Hematopoietic multipotent progenitor cell treated with erythropoietin and hydrocortisone succinate and interleukin-3 and kit ligand, for 4 days (in vitro differentiated cells): ENCODE measurements around the gene MOB3A.
"Not testable (repeated sequence)": the region's sequence is repeated elsewhere in the genome, so short reads cannot be mapped to it uniquely, and the experiment has no call there.

Experiments used
- DNase-seq: peaks from one replicate; pipeline ENCODE4 v3.0.0-alpha.2; 2015

Gene MOB3A

DNA sequence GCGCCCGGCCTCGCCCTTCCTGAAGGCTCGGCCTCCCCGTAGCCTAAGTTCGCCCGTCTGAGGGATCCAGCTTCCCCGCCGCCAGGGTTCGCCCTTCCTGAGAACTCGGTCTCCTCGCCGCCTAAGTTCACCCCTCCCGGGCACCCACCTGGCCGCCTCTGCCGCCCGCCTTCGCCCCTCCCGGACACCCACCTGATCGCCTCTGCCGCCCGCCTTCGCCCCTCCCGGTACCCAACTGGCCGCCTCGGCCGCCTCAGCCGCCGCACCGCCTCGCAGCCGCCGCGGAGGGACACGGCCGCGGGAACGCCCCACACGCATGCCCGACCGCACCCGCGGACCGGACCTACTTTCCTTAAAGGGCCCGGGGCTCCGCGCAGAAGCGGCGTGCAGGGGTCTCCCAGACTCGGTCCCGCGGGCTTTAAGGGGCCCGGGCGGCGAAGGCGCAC, at the start of gene MOB3A:
Gene MOB3A, minus strand, starts transcription at position 293 of the 446 bp plus-strand sequence. CDS start 17,766 bp downstream, outside the sequence.
- DNase-seq = peak; percentile 96

DNA sequence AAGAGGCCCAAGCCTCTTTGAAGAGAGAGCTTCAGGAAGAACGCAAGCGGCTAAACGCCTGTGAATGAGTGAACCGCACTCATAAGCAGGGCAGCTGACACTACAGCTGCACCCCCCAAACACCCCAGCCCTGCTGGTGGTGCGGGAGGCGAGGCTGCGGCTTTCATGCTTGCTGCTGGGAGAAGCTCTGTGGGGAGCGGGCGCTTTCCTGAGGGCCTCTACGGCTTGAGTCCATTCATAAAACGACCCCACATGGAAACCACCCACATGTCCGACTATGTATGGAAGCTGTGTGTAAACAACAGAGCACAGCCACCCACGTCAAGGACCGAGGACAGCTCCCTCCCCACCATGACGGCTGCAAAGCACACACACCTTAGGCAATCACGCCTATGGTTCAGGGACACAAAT, 49.7 kb upstream of the MOB3A start:
- DNase-seq = no peak

DNA sequence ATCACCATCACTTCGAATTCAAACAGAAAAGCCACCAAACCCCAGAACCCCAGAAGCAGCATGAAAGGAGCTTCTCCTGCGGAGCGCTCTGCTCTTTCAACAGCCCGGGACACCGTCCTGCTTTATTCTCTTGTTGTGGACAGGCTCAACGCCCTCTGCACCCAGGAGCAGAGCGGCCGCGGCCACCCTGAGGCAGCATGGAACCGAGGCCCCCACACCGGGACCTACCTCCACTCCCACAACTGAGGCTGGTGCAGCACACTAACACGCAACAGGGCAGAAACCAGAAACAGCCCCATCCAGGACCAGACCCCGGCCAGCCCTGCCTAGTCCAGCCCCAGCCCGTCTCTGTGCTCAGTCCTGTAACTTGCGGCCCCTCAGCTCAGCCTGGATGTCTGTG, 48.1 kb upstream of the MOB3A start:
- DNase-seq = no peak

DNA sequence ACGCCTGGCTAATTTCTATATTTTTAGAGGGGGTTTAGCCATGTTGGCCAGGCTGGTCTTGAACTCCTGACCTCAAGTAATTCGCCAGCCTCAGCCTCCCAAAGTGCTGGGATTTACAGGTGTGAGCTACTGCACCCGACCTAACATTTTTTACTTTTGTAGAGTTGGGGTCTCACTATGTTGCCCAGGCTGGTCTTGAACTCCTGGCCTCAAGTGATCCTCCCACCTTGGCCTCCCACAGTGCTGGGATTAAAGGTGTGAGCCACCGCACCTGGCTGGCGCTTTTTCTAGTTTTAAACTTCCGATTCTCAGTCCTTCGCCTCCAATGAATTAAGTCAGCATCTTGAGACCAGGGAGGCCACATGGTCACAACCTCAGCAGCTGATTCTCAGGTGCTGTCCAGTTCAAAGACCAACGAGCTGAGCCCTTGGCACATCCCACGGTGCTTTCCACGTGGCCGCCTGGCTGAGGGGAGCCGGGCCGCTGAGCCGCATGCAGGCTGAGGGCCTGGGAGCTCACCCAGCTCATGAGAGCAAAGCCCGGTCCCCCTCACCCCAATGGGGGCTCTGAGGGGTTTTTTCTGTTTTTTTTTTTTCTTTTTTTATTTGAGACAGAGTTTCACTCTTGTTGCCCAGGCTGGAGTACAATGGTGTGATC, 46.2 kb upstream of the MOB3A start:
- DNase-seq = no peak

DNA sequence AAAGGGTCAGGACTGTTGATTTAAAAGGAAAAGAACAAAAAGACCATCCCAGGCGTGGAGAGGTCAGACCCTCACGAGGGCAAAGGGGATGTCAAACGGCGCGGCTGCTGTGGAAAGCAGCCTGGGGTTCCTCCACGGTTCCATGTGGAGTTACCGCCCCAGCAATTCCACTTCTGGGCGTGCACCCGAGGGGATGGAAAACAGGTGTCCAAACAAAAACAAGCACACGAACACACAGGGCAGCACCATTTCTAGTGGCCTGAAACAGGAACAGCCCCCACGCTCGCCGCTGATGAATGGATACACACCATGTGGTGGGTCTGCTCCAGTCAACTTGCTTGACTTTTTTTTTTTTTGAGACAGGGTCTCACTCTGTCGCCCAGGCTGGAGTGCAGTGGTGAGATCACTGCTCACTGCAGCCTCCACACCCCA, 44.0 kb upstream of the MOB3A start:
- DNase-seq = no peak

DNA sequence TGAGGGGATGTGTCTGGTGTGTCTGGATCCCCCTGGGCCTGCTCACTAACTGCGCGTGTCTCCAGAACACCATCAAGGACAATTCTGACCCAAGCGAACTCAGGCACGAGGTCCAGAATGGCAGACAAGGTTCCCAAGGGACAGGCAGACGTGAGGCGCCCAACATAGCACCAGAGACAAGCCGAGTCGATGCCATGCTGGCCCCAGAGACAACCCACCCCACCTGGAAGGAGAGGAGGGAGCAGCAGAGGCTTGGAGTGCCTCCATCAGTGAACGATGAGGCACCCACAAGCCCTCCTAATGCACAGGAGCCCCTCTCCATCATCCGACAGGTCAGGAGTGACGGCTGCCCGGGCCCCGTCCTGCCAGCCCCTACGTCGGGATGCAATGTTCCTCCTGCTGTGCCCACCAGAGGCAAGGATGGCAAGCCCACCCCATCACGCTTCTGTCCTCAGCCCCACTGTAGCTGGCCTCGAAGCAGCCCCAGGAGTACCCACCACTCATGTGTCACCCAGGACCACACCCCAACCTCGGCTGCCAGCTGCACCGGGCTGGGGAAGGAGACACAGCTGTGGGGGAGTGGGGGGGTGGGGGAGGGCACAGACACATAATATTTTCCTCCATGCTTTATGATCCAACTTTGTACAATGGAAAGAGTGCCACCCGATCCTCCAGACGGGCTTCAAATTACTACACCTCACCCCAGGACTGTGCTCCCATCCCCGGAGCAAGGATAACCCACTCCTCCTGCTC, 43.4 kb upstream of the MOB3A start:
- no peak for DNase-seq

DNA sequence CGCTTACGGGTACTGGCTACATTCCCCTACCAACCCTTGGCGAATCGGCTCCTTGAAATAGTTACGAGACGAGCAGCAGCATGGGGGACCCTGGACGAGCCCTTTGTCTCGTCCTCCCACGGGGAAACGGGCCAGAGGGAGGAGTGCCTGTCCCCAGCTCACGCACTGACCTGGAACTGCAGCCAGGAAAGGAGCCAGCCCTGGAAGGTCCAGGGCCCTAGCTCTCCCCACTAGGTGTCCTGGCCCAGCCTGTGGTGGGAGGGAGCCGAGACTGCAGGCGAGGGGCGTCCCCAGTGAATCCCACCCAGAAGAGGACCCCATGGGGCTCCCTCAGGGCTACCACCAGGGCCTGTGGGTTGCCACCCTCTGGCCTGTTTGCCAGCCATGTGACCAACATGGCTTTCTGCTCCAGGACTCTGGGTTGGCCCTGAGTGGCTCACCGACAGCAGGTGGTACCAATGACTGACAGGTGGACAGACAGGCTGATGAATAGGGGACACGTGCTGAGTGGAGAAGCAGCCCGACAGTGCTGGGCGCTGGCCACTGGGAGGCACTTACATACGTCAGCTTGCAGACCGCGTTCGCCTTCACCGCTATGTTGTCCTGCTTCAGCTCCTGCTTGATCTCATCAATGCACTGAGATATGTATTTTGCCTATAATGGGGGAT, 42.1 kb upstream of the MOB3A start:
- no peak for DNase-seq

DNA sequence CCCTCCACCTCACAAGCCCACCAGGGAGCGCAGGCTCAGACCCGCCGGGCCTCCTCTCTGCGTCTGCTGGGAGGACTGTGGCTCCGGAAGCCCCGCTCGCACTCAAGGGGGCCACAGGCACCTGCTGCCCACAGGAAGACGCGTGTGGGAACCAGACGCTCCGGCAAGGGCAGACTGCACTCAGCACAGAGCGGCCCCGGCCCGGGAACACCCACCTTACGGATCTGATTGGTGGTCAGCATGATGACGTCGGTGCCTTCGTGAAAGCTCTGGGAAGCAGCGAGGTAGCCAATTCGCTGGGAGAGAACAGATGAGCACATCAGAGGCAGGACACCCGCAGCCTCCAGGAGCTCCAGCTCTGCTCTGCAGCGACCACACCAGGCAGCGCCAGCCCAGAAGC, 40.7 kb upstream of the MOB3A start:
- no peak for DNase-seq

DNA sequence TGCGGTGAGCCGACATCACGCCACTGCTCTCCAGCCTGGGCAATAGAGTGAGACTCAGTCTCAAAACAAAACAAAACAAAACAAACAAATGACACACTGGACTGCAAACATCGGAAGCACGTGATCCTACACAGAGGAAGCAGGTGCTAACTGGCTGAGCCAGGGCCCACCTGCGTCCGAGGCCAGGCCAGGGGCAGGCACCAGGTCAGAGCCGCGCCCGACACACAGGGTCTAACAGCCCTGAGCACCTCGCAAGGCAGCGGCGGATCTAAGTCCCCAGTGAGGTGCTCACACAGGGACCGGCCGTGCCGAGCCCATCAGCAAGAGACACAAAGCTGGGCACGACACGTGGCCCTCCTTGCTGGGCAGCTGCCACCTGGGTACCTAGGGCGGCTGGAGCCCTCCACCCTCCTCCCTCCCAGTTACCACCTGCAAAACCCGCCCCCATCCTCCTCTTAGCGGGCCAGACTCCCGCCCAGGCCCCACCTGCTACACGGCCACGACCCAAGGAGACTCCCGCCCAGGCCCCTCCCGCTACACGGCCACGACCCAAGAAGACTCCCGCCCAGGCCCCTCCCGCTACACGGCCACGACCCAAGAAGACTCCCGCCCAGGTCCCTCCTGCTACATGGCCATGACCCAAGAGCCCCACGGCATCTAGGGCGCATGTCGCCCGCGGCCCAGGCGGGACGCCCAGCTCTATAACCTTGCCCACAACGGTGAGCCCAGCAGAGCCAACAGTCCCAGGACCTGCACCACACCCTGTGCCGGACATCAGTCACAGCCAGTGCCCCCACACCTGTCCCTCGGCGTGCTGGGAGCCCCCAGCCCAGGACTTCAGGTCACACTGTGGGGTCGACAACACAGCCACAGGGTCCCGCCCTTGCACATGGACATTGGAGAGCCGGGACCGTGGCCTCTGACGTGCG, 39.6 kb upstream of the MOB3A start:
- DNase-seq = peak; percentile 47

DNA sequence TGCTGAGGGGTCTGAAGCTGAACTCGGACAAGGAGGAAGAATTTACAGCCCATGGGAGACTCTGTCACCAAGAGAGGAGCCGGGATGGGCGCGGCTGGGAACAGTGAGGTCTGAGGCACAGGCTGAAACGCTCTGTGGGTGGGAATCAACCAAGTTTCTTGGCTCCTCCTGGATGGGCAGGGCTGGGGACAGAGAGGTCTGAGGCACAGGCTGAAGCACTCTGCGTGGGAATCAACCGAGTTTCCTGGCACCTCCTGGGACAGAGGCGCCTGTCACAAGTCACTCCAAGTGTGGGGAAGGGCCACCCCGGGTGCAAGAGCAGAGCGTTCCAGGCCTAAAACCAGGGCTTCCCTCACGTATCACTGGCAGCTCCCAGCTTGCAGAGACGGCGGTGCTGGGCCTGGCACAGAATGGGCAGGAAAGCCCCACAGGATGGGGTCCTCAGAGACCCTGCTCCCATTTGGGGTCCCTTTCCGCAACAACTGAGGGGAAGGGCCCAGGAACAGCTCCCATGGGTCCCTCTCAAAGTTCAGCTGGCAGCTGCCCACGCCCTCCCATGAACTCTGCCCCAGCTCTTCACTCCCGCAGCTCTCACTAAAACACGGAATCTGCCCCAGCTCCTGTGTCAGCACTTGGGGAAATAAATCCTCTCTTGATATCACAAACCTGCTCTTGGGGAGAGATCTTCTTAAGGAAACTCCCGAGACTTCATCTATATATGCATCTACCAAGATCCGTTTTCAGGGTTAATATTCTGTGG, 36.8 kb upstream of the MOB3A start:
- no peak for DNase-seq

DNA sequence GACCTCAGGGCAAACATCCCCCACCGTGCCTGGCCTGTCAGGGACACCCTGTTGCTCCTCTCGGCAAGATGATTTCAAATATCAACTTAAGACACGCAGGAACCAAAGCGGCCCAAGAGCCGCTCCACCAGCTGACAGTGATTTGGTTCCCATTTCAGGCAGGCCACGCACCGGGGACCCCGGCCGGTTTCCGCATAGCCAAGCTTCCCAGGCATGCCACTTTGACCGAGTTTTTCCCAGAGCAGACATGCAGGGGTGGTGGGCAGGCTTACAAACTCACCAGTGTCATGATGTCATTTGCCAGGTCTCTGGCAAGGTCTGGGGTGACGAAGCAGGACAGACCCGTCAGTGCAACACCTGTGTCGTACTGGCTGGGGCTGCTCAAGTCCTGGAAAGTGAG, 36.1 kb upstream of the MOB3A start:
- DNase-seq = no peak

DNA sequence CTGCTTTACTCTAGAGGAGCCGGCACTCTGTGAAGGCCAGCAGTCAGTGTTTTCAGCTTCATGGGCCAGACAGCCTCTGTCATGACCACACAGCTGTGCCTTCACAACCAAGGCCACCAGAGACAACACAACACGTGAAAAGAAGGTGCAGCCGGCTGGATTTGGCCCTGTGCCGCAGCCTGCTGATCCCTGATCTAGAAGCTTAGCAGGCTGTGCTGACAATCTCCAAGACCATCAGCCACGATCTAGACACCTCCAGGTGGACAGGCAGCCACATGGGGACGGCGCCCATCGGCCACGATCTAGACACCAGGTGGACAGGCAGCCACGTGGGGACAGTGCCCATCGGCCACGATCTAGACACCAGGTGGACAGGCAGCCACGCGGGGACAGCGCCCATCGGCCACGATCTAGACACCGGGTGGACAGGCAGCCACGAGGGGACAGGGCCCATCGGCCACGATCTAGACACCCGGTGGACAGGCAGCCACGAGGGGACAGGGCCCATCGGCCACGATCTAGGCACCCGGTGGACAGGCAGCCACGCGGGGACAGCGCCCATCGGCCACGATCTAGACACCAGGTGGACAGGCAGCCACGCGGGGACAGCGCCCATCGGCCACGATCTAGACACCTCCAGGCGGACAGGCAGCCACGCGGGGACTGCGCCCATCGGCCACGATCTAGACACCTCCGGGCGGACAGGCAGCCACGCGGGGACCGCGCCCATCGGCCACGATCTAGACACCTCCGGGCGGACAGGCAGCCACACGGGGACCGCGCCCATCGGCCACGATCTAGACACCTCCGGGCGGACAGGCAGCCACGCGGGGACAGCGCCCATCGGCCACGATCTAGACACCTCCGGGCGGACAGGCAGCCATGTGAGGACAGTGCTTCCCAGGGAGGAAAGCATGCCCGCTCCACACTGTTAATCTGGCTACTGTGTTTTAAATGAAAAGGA, 35.2 kb upstream of the MOB3A start:
- not testable (repeated sequence) for DNase-seq

DNA sequence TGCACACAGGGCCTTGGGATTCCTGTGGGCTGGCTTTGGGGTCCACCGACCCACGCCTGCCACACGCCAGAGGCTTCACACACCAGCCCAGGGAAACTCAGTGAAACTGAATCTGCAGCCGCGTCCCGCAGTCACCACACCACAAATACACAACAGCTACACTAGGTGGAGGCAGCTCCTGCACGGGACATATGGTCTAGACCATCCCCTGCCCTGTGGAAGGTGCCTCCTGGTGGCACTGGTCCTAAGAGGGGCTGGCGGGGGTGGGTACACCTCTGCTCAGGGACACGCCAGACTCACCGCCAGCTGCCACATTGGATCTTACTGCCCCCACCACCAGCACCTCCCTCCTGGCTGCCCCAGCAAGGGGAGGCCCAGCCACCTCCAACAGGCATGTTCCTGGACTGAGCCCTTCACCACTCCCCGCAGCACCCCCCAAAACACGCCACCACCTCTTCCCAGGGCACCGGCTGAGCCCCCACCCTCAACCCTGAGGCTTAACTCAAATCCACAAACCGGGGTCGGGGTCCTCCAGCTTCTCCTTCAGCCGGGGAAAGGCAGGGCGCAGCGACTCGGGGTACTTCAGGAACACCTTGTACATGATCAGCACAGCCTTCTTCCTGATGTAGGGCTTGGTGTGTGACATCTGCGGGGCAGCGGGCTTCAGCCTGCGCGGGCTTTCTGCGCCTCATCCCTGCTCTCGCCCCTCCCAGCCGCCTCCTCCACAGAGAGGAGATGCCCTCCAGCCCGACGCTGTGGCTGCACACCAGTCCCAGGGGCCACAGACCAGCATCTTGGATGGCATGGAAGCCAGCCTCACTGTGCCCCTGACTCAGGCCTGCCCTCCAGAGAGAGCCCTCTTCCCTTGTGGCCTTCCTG, 34.0 kb upstream of the MOB3A start:
- no peak for DNase-seq

DNA sequence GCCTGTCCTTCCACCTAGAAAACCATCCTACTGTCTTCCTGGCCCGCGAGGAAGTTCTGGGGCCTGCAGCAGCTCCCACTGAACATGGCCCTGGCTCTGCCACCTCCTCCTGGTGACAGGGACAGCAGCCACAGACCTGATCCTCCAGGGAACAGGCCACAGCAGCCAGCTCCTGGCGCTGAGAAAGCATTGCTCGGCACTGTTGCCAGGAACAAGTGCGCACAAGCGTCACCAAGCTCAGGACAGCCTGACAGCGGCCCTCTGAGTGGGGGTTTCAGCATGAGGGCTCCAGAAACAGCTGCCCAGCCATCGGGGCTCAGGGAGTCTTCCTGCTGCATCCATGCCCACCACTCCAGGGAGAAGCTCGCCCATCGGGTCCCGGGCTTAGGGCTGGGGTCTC, 33.4 kb upstream of the MOB3A start:
- DNase-seq = no peak

DNA sequence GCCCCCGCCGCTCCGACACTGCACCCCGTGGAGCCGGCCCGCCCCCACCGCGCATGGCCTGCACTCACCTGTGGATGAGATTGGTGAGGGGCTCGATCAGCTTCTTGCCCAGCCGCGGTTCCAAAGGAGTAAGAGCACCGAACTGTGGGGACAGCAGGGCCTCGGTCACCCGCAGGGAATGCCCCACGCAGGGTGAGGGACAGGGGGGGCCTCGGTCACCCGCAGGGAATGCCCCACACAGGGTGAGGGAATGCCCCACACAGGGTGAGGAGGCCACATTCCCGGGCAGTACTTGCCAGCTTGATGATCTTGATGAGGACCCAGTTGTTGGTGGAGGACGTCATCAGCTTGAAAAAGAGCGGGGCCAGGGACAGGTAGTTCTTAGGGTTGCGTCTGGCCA, 32.9 kb upstream of the MOB3A start:
- no peak for DNase-seq

DNA sequence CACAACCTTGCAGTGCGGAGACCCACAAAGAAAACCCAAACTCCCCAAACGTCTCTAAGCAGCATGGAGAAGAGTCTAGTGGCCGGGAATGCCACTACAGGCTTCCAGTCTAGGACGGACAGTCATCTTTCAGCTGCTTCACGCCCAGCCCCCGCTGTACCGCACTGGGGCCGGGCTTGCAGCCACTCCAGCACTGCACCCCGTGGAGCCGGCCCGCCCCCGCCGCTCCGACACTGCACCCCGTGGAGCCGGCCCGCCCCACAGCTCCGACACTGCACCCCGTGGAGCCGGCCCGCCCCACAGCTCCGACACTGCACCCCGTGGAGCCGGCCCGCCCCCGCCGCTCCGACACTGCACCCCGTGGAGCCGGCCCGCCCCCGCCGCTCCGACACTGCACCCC, 32.1 kb upstream of the MOB3A start:
- DNase-seq = not testable (repeated sequence)

DNA sequence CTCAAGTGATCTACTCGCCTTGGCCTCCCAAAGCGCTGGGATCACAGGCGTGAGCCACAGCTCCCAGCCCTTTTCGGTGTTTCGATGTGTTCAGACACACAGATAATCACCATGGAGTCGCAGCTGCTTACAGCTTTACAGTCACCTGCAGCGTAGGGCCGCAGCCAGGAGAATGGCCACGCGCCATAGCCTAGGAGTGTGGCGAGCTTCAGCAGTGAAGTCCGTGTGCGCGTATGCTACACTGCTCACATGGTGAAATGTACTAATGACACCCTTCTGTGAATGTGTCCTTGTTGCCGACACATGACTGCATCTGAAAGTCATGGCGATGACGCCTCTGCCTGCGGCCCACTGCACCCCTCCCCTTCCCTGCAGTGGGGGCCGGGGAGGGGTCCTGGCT, 31.6 kb upstream of the MOB3A start:
- no peak for DNase-seq

DNA sequence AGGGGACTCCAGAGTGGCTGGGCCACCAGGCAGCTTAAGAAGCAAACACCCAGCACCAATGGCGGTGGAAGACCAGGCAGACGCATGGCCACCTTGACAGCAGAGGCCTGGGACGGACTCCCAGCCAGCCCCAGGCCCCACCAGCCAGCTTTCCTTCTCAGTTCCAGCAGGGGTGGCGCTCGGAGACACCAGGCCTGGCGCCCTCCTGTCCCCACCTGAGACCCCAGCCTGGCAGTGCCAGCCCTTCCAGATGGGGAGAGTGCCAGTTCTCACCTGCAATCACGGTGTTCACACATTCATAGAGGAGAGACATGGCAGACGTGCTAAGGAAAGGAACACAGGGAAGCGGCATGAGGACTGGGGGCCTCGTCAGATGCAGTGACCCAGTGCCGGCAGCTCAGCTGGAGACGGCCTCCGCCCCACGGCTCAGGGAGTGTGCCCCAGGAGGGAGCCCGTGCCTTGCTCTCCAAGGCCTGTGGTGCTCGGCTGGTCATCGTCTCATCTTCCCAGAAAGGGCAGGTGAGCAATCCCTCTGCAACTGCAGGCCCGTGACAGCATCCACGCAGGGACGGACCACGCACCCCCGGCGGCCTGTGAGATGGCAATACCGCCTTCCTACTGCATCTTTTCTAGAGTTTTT, 30.9 kb upstream of the MOB3A start:
- no peak for DNase-seq

DNA sequence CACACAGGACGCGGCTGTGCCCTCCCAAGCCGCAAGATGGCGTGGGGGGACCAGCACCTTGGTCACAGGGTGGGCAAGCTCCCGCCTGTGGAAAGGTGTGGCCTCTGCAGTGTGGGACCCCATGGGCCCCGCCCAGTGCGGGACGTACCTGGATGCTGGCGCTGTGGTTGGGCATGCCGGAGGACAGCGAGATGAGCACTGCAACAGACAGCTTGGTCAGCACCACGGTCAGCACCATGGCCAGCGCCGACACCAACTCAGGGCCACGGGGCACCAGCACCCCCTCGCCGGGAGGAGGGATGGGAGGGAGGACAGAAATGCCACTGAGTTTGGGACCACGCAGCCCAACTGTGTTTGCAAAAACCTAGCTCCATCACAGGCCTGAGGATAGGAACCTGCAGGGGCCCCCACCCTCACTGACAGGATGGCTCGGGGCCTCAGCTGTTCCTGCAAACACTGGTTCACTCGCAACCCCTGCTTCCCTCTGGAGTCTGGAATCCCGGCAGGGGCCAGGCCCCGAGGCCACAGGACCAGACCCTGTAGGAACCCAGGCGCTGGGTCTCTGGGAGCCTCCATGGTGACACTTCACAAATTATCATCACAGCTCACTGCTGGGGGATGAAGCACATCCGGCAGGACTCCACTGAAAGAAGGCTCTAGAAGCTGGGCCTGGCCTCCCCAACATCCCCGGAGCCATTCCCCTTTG, 27.7 kb upstream of the MOB3A start:
- DNase-seq = peak; percentile 53
